Ureter (tissue), 1 donor: ENCODE results near the gene YTHDF1. TPM values are rescaled to one million over a fixed set of nuclear protein-coding genes. Genes with fewer than 3 reads are reported as not detected.

Source experiments
- DNase-seq: peaks from one replicate; pipeline ENCODE4 v3.0.0-alpha.2; 2020; ENCODE audit warnings: low spot score
- total RNA-seq: library from RNA; stranded (reverse); gene quantifications from one replicate; pipeline ENCODE4 v1.2.4, GENCODE V29; 2023
- donor health status: DM: yes; HTN: yes; CAD: no.

Gene YTHDF1
- total RNA-seq, 1 donor from 2014 or later, result 36.3 TPM

DNA sequence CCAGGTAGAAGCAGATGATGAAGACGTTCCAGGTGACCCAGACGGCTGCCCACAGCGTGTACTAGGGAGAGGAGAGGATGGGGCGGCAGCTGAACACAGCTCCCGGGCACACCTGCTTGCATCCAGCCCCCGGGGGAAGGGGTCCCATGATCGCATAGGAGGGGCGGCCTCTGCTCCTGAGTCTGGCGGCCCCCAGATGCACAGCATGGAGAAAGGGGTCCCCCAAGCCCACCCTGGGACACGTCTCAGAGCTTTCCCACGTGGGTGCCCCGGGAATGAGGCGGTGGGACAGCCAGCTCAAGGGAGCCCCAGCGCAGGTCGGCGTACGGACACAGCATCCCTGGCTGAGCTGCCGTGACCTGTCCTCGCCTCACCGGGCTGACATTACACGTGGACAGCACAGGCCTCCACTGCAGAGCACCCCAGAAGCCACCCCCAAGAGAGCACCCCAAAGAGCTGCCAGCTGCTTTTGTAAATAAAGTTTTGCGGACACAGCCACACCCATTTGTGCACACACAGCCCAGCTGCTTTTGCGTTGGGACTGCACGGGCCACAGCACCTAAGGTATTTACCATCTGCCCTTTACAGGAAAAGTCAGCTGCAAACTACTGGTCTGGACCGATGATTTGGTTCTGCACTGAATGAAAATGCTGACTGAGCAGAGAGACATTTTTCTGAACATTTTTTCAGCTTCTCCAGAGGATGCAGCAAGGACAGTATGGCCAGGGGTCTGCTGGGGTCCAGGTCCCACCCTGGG is 33.1 kb upstream of the YTHDF1 start:
- DNase-seq, result no peak

DNA sequence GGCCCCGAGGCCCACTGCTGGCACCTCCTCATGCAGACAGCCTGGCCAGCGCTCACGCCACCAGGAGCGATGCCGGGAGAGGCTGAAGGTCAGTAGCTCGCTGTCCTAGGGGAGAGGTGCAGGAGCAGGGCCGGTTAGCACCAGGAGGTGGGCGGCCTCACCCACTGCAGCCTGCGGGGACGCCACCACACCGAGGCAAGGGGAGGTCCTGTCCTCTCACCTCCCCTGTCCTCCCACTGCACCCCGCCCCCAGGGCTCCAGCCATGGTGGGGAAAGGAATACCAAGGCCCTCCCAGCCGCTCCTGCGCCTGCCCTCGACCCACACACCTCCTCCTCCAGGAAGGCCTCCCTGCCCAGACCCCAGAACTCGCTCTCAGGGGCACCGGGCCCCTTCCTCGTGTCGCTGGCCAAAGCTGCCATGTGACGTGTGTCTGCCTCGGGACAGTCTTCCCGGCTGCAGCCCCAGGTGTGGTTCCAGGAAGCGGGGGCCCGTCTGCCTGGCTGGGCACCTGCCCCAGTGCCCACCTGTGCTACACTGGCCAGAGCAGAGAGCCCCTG is 31.8 kb upstream of the YTHDF1 start:
- DNase-seq, result no peak

DNA sequence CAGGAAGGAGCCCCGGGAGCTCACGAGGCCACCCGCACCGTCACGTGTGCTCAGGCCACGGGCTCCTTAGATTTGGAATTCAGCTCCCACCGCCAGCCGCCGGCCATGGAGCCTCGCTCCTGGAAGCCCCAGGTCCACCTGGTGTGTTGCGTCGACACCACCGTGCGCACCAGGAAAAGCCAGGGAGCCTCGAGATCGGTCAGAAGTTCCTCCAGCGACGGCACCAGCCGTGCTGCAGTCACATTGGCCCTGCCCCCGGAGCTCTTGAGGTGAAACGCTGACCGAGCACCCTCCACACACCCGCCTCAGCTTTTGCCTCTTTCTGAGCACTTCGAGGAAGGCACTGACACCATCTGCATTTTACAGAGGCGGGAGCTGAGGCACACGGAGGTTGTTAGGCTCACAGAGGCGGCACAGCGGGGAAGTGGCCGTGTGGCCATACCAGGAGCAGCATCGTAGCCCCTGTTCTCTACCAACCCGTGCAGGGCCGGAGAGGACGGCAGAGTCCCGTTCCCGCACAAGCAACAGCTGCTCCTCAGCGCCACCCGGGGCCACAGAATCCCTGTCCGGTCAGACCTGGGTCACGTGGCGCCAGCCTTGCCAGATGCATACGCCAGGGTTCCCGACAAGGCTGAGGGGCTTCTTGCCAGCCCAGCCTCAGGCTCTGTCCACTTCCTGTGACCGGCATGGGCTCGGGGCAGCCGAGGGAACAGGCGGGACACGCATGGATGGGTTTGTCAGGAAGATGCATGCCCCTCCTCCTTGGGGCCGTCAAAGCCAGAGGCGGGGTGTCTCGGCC is 30.8 kb upstream of the YTHDF1 start:
- no peak for DNase-seq

DNA sequence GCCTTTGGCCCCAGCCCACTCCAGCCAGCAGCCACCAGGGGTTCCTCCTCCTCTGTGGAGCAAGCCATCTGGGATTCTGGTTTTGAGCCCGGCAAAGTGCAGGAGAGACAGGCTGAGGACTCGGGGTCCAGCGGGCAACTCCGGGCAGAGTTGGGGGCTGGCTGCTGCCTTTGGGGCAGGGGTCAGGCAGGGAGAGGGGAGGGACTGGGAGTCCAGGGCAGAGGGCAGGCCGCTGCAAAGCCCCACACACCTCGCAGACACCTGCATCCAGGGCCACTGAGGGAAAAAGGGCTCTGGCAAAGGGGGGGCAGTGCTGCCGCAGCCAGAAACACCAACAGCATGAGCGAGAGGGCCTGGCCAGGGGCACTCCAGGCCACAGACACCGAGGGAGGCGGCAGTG is 28.5 kb upstream of the YTHDF1 start:
- no peak for DNase-seq

DNA sequence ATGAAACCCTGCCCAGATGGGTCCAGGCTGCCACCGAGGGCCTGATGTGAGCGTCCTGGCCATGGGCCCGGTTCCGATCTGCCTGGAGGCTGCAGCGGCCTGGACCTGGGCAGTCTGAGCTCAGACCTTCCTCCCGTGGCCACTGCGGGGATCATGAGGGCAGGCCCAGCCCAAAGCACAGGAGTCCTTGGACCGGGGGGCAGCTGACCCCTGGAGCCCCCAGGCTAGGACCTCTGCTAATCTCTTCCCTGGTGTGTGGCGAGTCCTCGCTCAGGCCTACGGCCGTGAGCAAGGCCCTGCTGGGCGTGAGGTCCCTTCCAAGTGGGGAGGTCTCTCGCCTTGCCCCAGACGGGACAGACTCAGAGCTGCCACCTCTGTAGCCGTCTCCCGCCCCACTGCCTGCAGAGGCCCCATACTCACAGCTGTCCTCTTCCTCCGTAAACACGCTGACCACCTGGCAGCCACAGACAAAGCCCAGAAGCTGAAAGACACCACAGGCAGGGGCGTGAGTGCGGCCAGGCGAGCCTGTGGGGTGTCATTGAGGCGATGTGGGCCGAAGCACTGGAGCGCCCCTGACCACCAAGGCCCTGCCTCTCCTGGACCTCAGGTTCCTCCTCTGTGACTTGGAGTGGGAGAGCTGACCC is 27.8 kb upstream of the YTHDF1 start:
- no peak for DNase-seq

DNA sequence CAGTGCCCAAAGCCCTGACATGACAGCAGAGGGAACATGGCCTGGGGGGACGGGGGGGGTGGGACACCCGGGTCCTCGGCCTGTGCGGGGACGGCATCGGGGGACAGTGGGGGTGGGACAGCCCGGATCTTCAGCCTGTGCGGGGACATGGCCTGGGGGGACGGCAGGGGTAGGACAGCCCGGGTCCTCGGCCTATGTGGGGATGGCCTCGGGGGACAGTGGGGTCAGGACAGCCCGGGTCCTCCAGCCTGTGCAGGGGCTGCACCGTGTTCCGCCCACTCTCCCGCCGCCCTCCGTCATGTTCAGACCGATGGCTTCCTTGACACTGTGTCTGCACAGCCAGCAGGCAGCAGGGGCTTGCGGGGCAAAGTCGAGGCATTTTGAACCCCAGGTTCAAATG is 26.8 kb upstream of the YTHDF1 start:
- no peak for DNase-seq

DNA sequence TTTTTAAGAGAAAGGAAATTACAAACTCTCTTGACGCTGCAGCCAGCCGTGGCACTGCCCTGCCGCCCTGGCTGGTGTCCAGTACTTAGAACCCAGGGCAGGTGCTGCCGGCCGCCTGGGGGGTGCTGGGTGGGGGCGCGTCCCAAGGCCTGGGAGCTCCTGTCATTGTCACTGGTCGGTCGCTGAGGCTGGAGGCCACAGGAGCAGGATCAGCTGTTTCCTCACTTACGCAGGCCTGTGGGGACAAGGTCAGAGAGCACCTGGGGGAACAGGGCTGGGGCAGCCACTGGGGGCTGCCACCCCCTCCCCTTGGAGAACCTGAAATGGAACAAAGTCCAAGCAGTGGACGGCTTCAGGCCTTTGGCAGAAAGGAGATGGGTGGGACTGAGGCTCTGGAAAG is 25.3 kb upstream of the YTHDF1 start:
- DNase-seq, result no peak

DNA sequence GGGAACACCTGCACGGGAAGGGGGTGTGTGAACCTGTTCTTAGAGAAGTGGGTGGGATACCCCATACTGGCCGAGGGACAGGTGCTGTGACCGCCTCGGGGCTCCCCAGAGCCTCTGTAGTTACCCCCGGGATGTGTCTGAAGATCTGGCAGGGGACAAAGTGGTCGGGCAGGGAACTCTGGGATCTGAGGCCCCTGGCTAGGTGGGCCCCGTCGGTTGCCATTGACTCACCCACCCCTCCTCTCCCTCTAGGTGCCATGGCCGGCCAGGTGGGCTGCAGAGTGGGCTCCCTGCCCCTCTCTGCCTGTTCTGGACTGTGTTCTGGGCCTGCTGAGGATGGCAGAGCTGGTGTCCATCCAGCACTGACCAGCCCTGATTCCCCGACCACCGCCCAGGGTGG is 24.1 kb upstream of the YTHDF1 start:
- no peak for DNase-seq

DNA sequence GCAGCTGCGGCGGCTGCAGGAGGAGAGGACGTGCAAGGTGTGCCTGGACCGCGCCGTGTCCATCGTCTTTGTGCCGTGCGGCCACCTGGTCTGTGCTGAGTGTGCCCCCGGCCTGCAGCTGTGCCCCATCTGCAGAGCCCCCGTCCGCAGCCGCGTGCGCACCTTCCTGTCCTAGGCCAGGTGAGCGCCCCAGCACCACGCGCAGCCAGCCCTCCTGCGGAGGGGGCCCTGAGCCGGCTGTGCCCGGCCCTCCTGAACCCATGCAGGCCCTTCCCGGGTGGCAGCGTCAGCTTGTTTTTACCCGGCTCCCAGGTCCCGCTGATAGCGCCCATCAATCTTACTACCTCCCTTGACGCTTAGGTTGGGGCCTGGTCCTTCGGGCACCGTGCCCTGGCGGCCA is 23.5 kb upstream of the YTHDF1 start:
- no peak for DNase-seq

DNA sequence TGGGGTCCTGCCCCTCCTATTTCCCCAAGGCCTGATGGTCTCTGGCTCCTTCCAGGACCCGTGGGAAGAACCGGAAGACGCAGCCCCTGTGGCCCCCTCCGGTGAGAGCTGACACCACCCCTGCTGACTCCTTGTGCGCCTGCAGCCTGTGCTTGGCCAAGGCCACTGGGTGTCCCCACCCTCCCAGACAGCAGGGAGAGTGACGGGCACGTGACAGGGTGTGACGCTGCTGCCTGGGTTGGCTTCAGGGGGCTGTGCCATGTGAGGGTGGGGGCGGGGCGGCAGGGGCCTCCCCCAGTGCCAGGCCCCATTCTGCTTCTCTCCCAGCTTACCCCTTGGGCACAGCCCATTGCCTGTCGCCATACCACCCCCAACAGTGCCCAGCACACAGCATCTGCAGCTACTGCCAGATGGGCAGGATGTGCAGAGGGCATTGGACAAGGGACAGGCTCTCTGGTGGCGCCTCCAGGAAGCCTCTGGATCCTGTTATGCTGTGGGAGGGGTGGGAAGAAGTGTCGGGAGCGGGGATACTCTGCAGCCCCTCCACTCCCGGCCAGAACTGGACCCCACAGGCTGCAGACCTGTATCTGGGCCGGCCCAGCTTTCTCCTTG is 22.7 kb upstream of the YTHDF1 start:
- DNase-seq, result no peak

DNA sequence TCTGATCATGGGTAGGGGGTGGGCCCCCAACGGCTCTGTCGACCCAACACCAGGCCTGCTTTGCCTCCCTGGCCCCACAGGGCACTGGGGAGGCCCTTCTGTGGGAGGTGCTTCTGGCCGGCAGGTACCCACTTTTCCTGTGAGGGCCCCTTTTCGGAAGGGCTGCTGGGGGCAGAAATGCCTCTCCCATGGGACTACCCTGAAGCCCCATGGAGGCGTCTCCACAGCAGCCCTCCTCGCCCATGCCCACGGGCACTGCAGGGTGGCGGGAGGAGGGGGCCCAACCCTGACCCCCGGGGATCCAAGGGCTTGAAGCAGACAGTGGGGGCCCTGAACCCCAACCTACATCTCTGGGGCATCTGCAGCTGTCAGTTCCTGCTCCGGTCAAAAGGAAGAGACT is 22.1 kb upstream of the YTHDF1 start:
- no peak for DNase-seq

DNA sequence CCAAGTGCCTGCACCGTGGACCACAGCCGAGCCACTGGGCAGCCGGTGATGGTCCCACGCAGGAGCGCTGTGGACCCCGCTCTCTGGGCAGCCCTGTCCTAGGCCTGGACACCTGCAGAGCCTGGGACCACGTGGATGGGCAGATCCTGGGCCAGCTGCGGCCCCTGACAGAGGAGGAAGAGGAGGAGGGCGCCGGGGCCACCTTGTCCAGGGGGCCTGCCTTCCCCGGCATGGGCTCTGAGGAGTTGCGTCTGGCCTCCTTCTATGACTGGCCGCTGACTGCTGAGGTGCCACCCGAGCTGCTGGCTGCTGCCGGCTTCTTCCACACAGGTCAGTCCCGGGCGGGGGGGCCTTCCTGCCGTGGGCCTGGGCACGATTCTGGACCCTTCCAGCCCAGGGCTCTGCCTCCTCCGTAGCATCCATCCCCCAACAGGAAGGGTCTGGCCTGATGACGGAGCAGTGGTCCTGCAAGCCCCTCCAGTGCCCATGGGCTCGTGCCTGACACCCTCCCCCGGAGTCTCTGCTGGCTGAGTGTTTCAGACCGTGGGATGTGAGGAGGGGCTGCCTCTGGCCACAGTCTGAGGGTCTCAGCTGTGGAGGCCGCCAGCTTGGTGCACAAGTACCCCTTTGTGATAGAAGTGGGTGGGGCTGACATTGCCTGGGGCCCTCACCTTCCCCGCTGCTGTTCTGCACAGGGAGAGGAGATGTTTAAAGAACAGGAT is 20.3 kb upstream of the YTHDF1 start:
- DNase-seq, result no peak

DNA sequence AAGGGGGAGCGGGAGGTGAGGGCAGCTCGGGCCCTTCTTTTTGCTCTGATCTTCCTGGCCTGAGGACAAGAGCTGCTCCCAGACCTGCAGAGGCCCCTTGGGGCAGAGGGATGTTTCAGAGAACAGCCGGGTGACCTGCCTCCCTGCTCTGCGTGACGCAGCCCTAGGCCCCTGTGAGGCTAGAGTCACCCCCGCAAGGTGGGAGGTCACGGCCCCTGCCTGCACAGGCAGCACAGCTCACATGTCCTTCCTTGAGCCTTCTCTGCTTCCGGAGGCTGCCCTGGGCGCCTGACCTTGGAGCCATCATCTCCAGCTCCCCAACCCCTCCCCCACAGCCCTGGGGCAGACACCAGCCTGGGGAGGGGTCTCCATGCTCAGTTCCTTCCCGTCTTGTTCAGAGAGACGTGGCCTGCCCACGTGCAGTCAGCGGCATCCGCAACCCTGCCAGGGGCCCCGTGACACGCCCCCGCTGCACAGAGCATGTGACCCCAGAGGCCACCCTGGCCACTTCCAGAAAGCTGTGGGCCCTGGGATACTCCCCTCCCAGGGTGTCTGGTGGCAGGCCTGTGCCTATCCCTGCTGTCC is 19.6 kb upstream of the YTHDF1 start, which contains the start of gene BIRC7:
Gene BIRC7, plus strand, starts transcription at position 507 of the 585 bp plus-strand sequence. CDS start 192 bp downstream, outside the sequence.
- DNase-seq, result no peak

DNA sequence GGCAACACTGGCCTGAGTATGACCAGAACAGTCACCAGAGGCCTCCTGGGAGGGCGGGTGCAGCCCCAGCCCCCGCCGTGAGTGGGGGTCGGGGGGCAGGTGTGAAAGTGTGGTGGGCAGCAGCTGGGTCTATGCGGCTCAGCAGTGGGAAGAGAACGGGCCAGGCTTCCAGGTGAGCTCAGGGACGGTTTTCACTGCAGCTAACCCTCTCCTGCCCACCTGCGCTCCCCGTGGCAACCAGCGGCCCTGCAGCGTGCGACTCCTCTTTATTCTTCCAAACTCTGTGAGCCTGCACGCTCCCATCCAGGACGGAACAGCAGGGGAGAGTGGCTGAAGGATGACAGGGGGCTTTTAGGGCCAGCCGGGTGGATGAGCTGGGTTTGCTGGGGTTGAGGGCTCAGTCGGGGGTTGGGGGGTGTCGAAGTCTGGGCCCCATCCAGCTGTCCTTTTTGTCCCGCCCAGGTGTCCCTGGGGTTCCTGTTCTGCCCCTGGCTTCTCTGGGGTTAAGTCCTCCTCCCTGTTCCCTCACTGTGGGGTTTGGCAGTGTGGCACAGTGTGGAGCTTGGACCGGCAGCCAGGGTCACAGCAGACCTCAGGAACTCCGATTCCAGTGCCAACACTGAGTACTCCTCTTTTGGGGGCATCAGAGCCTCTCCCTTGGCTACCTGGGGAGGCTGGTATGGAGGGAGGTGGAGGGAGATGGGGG is 18.9 kb upstream of the YTHDF1 start:
- DNase-seq, result no peak

DNA sequence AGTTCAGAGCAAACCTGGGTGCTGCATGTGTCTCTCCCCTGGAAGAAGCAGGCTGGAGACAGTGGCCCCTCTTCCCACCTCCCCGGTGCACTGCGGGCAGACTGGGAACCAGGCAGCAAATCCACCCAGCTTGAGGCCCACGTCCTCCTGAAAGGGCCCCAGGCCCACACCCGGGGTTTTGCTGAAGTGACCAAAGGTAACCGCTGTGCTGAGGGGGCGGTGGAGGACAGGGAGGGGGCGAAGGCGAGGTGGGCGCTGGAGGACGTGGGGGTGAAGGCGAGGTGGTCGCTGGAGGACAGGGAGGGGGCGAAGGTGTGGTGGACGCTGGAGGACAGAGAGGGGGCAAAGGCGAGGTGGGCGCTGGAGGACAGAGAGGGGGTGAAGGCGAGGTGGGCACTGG is 18.0 kb upstream of the YTHDF1 start:
- no peak for DNase-seq

DNA sequence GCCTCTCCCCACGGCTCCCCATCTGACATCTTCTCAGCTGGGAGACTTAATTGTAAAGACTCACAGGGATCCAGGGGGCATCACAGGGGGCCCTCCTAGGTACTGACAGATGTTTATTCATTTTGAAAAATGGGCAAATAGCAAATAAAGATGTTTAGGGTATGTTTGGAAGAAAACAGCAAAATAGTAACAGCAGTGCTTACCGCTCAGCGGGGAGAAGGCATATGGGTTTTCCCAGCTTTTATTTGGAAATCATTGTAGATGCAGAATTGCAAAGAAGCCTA is 17.1 kb upstream of the YTHDF1 start:
- DNase-seq, result no peak

DNA sequence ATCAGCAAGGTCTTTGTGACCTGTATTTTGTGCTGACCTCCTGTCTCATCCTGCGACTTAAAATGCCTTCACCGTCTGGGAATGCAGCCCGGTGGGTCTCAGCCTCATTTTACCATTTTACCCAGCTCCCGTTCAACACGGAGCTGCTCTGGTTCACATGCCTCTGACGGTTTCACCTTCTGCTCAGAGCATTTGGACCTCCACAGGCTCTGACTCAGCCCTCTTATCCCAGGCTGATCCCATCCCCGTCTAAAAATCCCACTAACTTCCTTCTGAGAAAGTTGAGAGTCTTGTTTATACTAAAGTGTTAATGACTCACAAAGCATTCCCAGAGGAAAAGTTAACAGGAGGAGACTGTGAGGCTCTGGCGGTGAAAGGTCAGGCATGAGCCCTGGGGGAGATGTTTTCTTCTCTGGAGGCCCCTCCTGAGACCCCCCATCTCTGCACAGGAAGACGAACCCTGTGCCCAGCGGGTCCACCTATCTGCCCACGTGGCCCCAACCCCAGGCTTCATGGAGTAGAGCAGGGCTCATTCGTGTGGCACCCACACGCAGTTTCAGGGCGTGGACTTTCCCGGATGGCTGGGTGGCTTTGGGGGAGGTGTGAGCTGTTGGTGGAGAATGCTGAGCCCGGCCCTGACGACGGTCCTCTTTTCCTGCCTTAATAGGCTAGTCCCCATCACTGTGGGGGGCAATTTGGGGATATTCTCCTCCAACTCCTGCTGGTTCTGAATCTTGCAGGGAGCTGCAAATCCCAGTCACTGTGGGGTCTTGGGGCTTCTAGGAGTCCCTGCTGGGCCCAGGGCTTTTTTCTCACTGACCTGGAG is 16.5 kb upstream of the YTHDF1 start:
- DNase-seq, result no peak

DNA sequence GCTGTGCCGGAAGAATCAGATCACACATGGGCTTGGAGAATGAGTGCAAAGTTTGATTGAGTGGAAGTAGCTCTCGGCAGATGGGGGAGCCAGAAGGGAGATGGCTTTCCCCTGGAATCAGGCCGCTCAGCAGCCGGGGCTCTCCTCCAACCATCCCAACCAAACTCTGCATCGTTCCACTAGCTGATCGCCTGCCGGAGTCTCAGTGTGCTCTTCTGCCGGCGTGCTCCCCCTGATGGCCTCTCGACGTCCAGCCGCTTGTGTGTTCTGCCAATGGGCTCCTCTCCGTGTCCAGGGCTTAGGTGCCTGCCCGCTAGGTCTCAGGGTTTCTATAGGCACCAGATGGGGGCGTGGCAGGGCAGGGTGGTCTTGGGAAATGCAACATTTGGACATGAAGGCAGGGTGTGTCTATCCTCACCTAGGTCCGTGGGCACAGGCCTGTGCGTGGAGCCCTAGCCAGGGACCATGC is 14.9 kb upstream of the YTHDF1 start:
- no peak for DNase-seq

DNA sequence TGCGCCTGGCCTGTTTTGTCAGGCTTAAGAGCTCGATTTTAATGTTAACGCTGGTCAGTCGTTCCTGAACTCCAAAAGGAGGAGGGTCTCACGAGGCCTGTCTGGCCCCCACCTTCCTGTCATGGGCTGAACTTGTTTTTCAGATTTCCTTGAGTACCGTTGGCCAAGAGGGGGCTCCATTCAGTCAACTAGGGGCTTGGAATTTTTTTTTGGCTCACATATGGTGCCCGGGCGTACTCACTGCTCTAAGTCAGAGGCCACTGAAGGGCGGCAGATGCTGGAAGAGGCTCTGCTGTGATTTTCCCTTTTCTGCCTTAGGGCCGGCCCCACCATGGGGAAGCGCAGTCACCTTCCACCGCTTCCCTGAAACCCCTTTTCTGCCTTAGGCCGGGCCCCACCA is 12.9 kb upstream of the YTHDF1 start:
- no peak for DNase-seq

DNA sequence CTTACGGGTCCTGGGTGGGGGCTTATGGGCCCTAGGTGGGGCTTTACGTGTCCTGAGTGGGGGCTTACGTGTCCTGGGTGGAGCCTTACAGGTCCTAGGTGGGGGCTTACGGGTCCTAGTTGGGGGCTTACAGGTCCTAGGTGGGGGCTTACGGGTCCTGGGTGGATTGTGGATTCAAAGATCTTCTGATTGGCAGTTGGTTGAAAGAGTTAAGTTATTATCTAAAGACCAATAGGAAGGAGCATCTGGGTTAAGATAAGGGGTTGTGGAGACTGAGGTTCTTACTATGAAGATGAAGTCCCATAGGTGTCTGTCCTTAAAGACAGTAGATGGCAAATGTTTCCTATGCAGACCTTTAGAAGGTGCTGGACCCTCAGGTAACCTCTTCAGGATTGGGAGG is 11.3 kb upstream of the YTHDF1 start:
- no peak for DNase-seq
